Astrocyte (in vitro differentiated cells and primary cell): ENCODE data around the gene DIP2C. TPM values are rescaled to one million over a fixed set of nuclear protein-coding genes. Genes with fewer than 3 reads are reported as not detected.
"Not testable (repeated sequence)": the region's sequence is repeated elsewhere in the genome, so short reads cannot be mapped to it uniquely, and the experiment has no call there.

Source experiments
- DNase-seq: peaks from one replicate; pipeline ENCODE4 v3.0.0-alpha.2; 2010; ENCODE audit warnings: low read depth
- FAIRE-seq: peaks from 2 replicates; lab custom pipeline; 2011; peaks lifted over from hg19 to GRCh38; lab: Jason Lieb, UNC
- H2AFZ ChIP-seq: 2 replicates; pipeline ENCODE4 v1.6.0; 2012; ENCODE audit warnings: low read depth, low read length, inconsistent platforms
- H3K27ac ChIP-seq: 2 replicates; pipeline ENCODE4 v1.5.1; 2011; ENCODE audit warnings: low read depth, low read length, inconsistent platforms
- H3K27me3 ChIP-seq: 2 replicates; pipeline ENCODE4 v1.6.0; 2011; ENCODE audit warnings: low read length, inconsistent platforms; ENCODE audit not compliant: insufficient read depth
- H3K36me3 ChIP-seq: 2 replicates; pipeline ENCODE4 v1.5.1; 2011; ENCODE audit warnings: low read length, inconsistent platforms; ENCODE audit not compliant: insufficient read depth
- H3K4me1 ChIP-seq: 2 replicates; pipeline ENCODE4 v1.5.1; 2011; ENCODE audit warnings: low read length, inconsistent platforms; ENCODE audit not compliant: insufficient read depth
- H3K4me2 ChIP-seq: 2 replicates; pipeline ENCODE4 v1.6.0; 2012; ENCODE audit warnings: low read length, inconsistent platforms
- H3K4me3 ChIP-seq: 2 replicates; pipeline ENCODE4 v1.5.1; 2011; ENCODE audit warnings: low read depth, mild to moderate bottlenecking, low read length, inconsistent platforms; ENCODE audit not compliant: insufficient read depth
- H3K79me2 ChIP-seq: 2 replicates; pipeline ENCODE4 v1.6.0; 2012; ENCODE audit warnings: mild to moderate bottlenecking, low read length, inconsistent platforms; ENCODE audit not compliant: insufficient read depth
- H3K9ac ChIP-seq: 2 replicates; pipeline ENCODE4 v1.6.0; 2012; ENCODE audit warnings: mild to moderate bottlenecking, low read length, inconsistent platforms
- H3K9me3 ChIP-seq: 2 replicates; pipeline ENCODE4 v1.5.1; 2012; ENCODE audit warnings: low read depth, mild to moderate bottlenecking, low read length, inconsistent platforms; ENCODE audit not compliant: insufficient read depth
- H4K20me1 ChIP-seq: 2 replicates; pipeline ENCODE4 v1.6.0; 2012; ENCODE audit warnings: low read length, inconsistent platforms; ENCODE audit not compliant: insufficient read depth
- H3K27ac Mint-ChIP-seq: one replicate; pipeline ENCODE4 v1.8.0; 2021; ENCODE audit warnings: mild to moderate bottlenecking, mixed read lengths; ENCODE audit not compliant: unreplicated experiment
- H3K27me3 Mint-ChIP-seq: one replicate; pipeline ENCODE4 v1.8.0; 2021; ENCODE audit warnings: low read depth, mixed read lengths; ENCODE audit not compliant: unreplicated experiment
- H3K36me3 Mint-ChIP-seq: one replicate; pipeline ENCODE4 v1.8.0; 2021; ENCODE audit warnings: low read depth, mixed read lengths; ENCODE audit not compliant: unreplicated experiment
- H3K4me1 Mint-ChIP-seq: one replicate; pipeline ENCODE4 v1.8.0; 2021; ENCODE audit warnings: low read depth, mixed read lengths; ENCODE audit not compliant: unreplicated experiment
- H3K4me3 Mint-ChIP-seq: one replicate; pipeline ENCODE4 v1.8.0; 2021; ENCODE audit warnings: mild to moderate bottlenecking, moderate library complexity, mixed read lengths; ENCODE audit not compliant: unreplicated experiment
- H3K9me3 Mint-ChIP-seq: one replicate; pipeline ENCODE4 v1.8.0; 2021; ENCODE audit warnings: mild to moderate bottlenecking, mixed read lengths; ENCODE audit not compliant: unreplicated experiment
- CTCF ChIP-seq: IDR thresholded peaks from 2 replicates; pipeline ENCODE4 v1.5.1; 2011; ENCODE audit warnings: low read depth, mild to moderate bottlenecking, inconsistent platforms, low read length, moderate library complexity; ENCODE audit not compliant: insufficient read depth
- EZH2 ChIP-seq: IDR thresholded peaks from 2 replicates; pipeline ENCODE4 v1.6.1; 2012; ENCODE audit warnings: mild to moderate bottlenecking, low read length, inconsistent platforms; ENCODE audit not compliant: insufficient read depth
- total RNA-seq: library from RNA; stranded (reverse); gene quantifications from 2 replicates; pipeline ENCODE4 v1.2.1, GENCODE V29; 2021

DIP2C gene
- total RNA-seq, 1 donor from 2014 or later, result 27.3 TPM

- no peak overlapping the region for H2AFZ ChIP-seq
- peaks cover 6% of the 10 kb centered on the region for H3K4me1 ChIP-seq
- H3K36me3 ChIP-seq, result no peaks in the 10 kb centered on the region
- H3K9ac ChIP-seq, result no peak overlapping the region
- Mint-ChIP-seq H3K27ac (no peak overlapping the region), H3K4me3 (no peak overlapping the region), H3K27me3 (no peaks in the 10 kb centered on the region), H3K4me1 (peaks cover 42% of the 10 kb centered on the region), H3K9me3 (no peaks in the 10 kb centered on the region), H3K36me3 (peaks cover 1% of the 10 kb centered on the region)
- no peaks in the 10 kb centered on the region for H3K9me3 ChIP-seq
- FAIRE-seq (no peak), DNase-seq (no peak)
- TF ChIP-seq CTCF, result no peak
- no peak for TF ChIP-seq EZH2
- no peak overlapping the region for H3K4me2 ChIP-seq
- H3K27ac ChIP-seq, result no peak overlapping the region
- H3K27me3 ChIP-seq, result no peaks in the 10 kb centered on the region
- H3K79me2 ChIP-seq, result peaks cover 22% of the 10 kb centered on the region
- H4K20me1 ChIP-seq, result peaks cover 70% of the 10 kb centered on the region
- no peak overlapping the region for H3K4me3 ChIP-seq
Observed at GRCh38 chr10:451856-452255, 237.6 kb downstream of the DIP2C start.

GRCh38 chr10:451021-451471 is 238.4 kb downstream of the DIP2C start:
- peaks cover 6% of the 10 kb centered on the region for H3K4me1 ChIP-seq
- no peak overlapping the region for H3K9ac ChIP-seq
- H4K20me1 ChIP-seq, result peaks cover 71% of the 10 kb centered on the region
- DNase-seq, result peak; percentile 18
- Mint-ChIP-seq H3K27me3 (no peaks in the 10 kb centered on the region), H3K36me3 (peaks cover 3% of the 10 kb centered on the region), H3K27ac (no peak overlapping the region), H3K4me1 (peaks cover 35% of the 10 kb centered on the region), H3K4me3 (no peak overlapping the region), H3K9me3 (no peaks in the 10 kb centered on the region)
- FAIRE-seq, result no peak
- no peaks in the 10 kb centered on the region for H3K27me3 ChIP-seq
- H3K4me2 ChIP-seq, result no peak overlapping the region
- no peak overlapping the region for H2AFZ ChIP-seq
- no peak overlapping the region for H3K27ac ChIP-seq
- H3K4me3 ChIP-seq, result no peak overlapping the region
- H3K79me2 ChIP-seq, result peaks cover 26% of the 10 kb centered on the region
- TF ChIP-seq EZH2, result no peak
- TF ChIP-seq CTCF, result no peak
- no peaks in the 10 kb centered on the region for H3K36me3 ChIP-seq
- H3K9me3 ChIP-seq, result no peaks in the 10 kb centered on the region

GRCh38 chr10:450463-450862 is 239.0 kb downstream of the DIP2C start:
- Histone ChIP-seq H3K4me1 (peaks cover 6% of the 10 kb centered on the region), H3K4me3 (no peak overlapping the region), H3K27ac (no peak overlapping the region), H3K27me3 (no peaks in the 10 kb centered on the region), H2AFZ (no peak overlapping the region), H4K20me1 (peaks cover 77% of the 10 kb centered on the region), H3K79me2 (peaks cover 26% of the 10 kb centered on the region), H3K4me2 (no peak overlapping the region), H3K9ac (no peak overlapping the region), H3K9me3 (no peaks in the 10 kb centered on the region), H3K36me3 (no peaks in the 10 kb centered on the region)
- Mint-ChIP-seq H3K4me1 (peaks cover 35% of the 10 kb centered on the region), H3K27me3 (no peaks in the 10 kb centered on the region), H3K36me3 (peaks cover 3% of the 10 kb centered on the region), H3K9me3 (no peaks in the 10 kb centered on the region), H3K4me3 (no peak overlapping the region), H3K27ac (no peak overlapping the region)
- TF ChIP-seq CTCF (no peak), EZH2 (no peak)
- DNase-seq (no peak), FAIRE-seq (no peak)

GRCh38 chr10:449331-449730 is 240.1 kb downstream of the DIP2C start:
- H3K9me3 Mint-ChIP-seq, H3K27ac Mint-ChIP-seq, H3K36me3 ChIP-seq, H3K4me3 Mint-ChIP-seq, H3K27me3 Mint-ChIP-seq, H3K36me3 Mint-ChIP-seq, H3K4me2 ChIP-seq, H3K9ac ChIP-seq, H3K4me1 ChIP-seq, H3K27me3 ChIP-seq, DNase-seq, FAIRE-seq, H3K4me3 ChIP-seq, H3K27ac ChIP-seq, H3K9me3 ChIP-seq, H2AFZ ChIP-seq: not testable (repeated sequence)
- Histone ChIP-seq H3K79me2 (peaks cover 26% of the 10 kb centered on the region), H4K20me1 (peaks cover 84% of the 10 kb centered on the region)
- H3K4me1 Mint-ChIP-seq, result peaks cover 26% of the 10 kb centered on the region
